ENCODE results near the gene SPATA13.

- TF ChIP-seq CTCF (IDR thresholded peaks at IDR 0.05; ENCODE audit: borderline replicate concordance, extremely low read depth, low read length, poor library complexity, severe bottlenecking) (no peak), EZH2 (IDR thresholded peaks at IDR 0.05; ENCODE audit: borderline replicate concordance, low read depth, low read length, severe bottlenecking) (no peak)
These were observed 116.3 kb downstream of the SPATA13 start for GRCh38 chr13:24276861-24277260.

Measured in DND-41 (cell line).